Tibial artery (tissue), 4 donors: ENCODE measurements around the gene ANKRD44.

ENCODE experiments used
- DNase-seq, 2 donors: peaks; one replicate each; pipeline ENCODE4 v3.0.0-alpha.2; 2019
- H3K27ac ChIP-seq, 2 donors: fragments of 200-600 bp; sonication (generic) in 1 of 2; 1 replicate in 1 of 2; 2 replicates in 1 of 2; pipeline ENCODE4 v1.5.1; 2018 to 2019; ENCODE audit warnings: mild to moderate bottlenecking in 1 of 2
- H3K27me3 ChIP-seq, 2 donors: fragments of 200-600 bp; sonication (generic) in 1 of 2; one replicate each; pipeline versions ENCODE4 v1.5.1 to v1.6.0; 2016 to 2019
- H3K36me3 ChIP-seq, 3 donors: fragments of 200-600 bp; sonication (generic) in 2 of 3; one replicate each; pipeline ENCODE4 v1.5.1; 2016 to 2019; ENCODE audit warnings: mild to moderate bottlenecking in 2 of 3
- H3K4me1 ChIP-seq, 4 donors: fragments of 200-600 bp; sonication (generic) in 2 of 4; 1 replicate in 3 of 4; 2 replicates in 1 of 4; pipeline ENCODE4 v1.5.1; 2016 to 2019
- H3K4me3 ChIP-seq, 2 donors: fragments of 200-600 bp; sonication (generic) in 1 of 2; 1 replicate in 1 of 2; 2 replicates in 1 of 2; pipeline ENCODE4 v1.5.1; 2018 to 2019; ENCODE audit warnings: mild to moderate bottlenecking in 2 of 2
- H3K9me3 ChIP-seq, 3 donors: fragments of 200-600 bp; sonication (generic) in 1 of 3; one replicate each; pipeline ENCODE4 v1.5.1; 2016 to 2019
- CTCF ChIP-seq, 2 experiments: fragments of 200-600 bp in 1 of 2; fragments of 450-650 bp in 1 of 2; IDR thresholded peaks; one replicate each; pipeline ENCODE4 v1.5.1; 2017 to 2019; ENCODE audit warnings: antibody characterized with exemption in 2 of 2, mild to moderate bottlenecking in 1 of 2, moderate library complexity in 1 of 2
- intact Hi-C: fragments of 100-400 bp; cut with DNase I; formaldehyde crosslinking; loops from one replicate; pipeline ENCODE4 v1.15.0; 2023; ENCODE audit warnings: low total_unique reads

The ANKRD44 gene

GRCh38 chr2:197237291-197238042 lies 73.1 kb downstream of the ANKRD44 start:
- DNase-seq = no peak
- no peak overlapping the region for H3K4me3 ChIP-seq
- no peaks in the 10 kb centered on the region for H3K9me3 ChIP-seq
- H3K27ac ChIP-seq = no peak overlapping the region
- peaks cover 0 to 25% (median 6%) of the 10 kb centered on the region in 4 donors for H3K4me1 ChIP-seq
- no peaks in the 10 kb centered on the region for H3K27me3 ChIP-seq
- intact Hi-C loops = loop anchor here (10.0 kb wide), 1 partner anchor 793 kb away; no protein-coding TSS in a partner anchor
- no peaks in the 10 kb centered on the region for H3K36me3 ChIP-seq
- no peak for TF ChIP-seq CTCF (IDR thresholded peaks at IDR 0.05)

GRCh38 chr2:197236816-197237215 lies 73.8 kb downstream of the ANKRD44 start:
- intact Hi-C loops = loop anchor here (10.0 kb wide), 1 partner anchor 792 kb away; no protein-coding TSS in a partner anchor
- DNase-seq = no peak
- Histone ChIP-seq H3K9me3 (no peaks in the 10 kb centered on the region), H3K36me3 (no peaks in the 10 kb centered on the region), H3K4me3 (no peak overlapping the region), H3K27ac (no peak overlapping the region), H3K4me1 (peaks cover 0 to 25% (median 6%) of the 10 kb centered on the region in 4 donors), H3K27me3 (no peaks in the 10 kb centered on the region)
- no peak for TF ChIP-seq CTCF (IDR thresholded peaks at IDR 0.05)

GRCh38 chr2:197236159-197236558 lies 74.4 kb downstream of the ANKRD44 start:
- DNase-seq = no peak
- intact Hi-C loops = loop anchor here (10.0 kb wide), 1 partner anchor 791 kb away; no protein-coding TSS in a partner anchor
- H3K4me1 ChIP-seq = peaks cover 0 to 28% (median 6%) of the 10 kb centered on the region in 4 donors

GRCh38 chr2:197235711-197236110 lies 74.9 kb downstream of the ANKRD44 start:
- Histone ChIP-seq H3K36me3 (no peaks in the 10 kb centered on the region), H3K27me3 (no peaks in the 10 kb centered on the region), H3K27ac (no peak overlapping the region), H3K9me3 (no peaks in the 10 kb centered on the region), H3K4me1 (peaks cover 0 to 27% (median 6%) of the 10 kb centered on the region in 4 donors), H3K4me3 (no peak overlapping the region)
- no peak for TF ChIP-seq CTCF (IDR thresholded peaks at IDR 0.05)
- DNase-seq = no peak
- intact Hi-C loops = loop anchor here (10.0 kb wide), 1 partner anchor 791 kb away; no protein-coding TSS in a partner anchor

More at GRCh38 chr2:197236159-197236558, 74.4 kb downstream of the ANKRD44 start:
- Histone ChIP-seq H3K9me3 (no peaks in the 10 kb centered on the region), H3K36me3 (no peaks in the 10 kb centered on the region), H3K4me3 (no peak overlapping the region), H3K27me3 (no peaks in the 10 kb centered on the region), H3K27ac (no peak overlapping the region)
- TF ChIP-seq CTCF (IDR thresholded peaks at IDR 0.05) = no peak

GRCh38 chr2:197234671-197235191 lies 75.8 kb downstream of the ANKRD44 start:
- Histone ChIP-seq H3K9me3 (no peaks in the 10 kb centered on the region), H3K27me3 (no peaks in the 10 kb centered on the region), H3K4me1 (peaks cover 0 to 27% (median 4%) of the 10 kb centered on the region in 4 donors), H3K27ac (no peak overlapping the region), H3K36me3 (no peaks in the 10 kb centered on the region), H3K4me3 (no peak overlapping the region)
- intact Hi-C loops = loop anchor here (10.0 kb wide), 1 partner anchor 790 kb away; no protein-coding TSS in a partner anchor
- no peak for DNase-seq
- TF ChIP-seq CTCF (IDR thresholded peaks at IDR 0.05) = no peak
